22Rv1 (cell line): Measurements from ENCODE around the gene MREG.

Source experiments
- H3K27ac ChIP-seq: fragments of 450-650 bp; 2 replicates; pipeline ENCODE4 v1.5.1; 2017
- CTCF ChIP-seq: fragments of 450-650 bp; IDR thresholded peaks from 2 replicates; pipeline ENCODE4 v1.5.1; 2017; ENCODE audit warnings: mild to moderate bottlenecking
- ZFX ChIP-seq: fragments of 450-650 bp; IDR thresholded peaks from 2 replicates; pipeline ENCODE4 v1.6.1; 2017; ENCODE audit warnings: antibody characterized with exemption, borderline replicate concordance

MREG gene

GRCh38 chr2:216021768-216022565 lies 8.6 kb upstream of the MREG start:
- TF ChIP-seq ZFX (no peak), CTCF (no peak)
- no peak overlapping the region for H3K27ac ChIP-seq

- TF ChIP-seq CTCF (no peak), ZFX (no peak)
- no peak overlapping the region for H3K27ac ChIP-seq
Measured at GRCh38 chr2:216018709-216019108, 5.4 kb upstream of the MREG start.

- TF ChIP-seq CTCF = no peak
- TF ChIP-seq ZFX = no peak
- no peak overlapping the region for H3K27ac ChIP-seq
Measured at GRCh38 chr2:216017365-216017764, 4.0 kb upstream of the MREG start.

- H3K27ac ChIP-seq = no peak overlapping the region
- TF ChIP-seq CTCF = no peak
- TF ChIP-seq ZFX = no peak
Measured at GRCh38 chr2:216016581-216016980, 3.2 kb upstream of the MREG start.

GRCh38 chr2:216015722-216016464 lies 2.5 kb upstream of the MREG start:
- TF ChIP-seq ZFX = no peak
- TF ChIP-seq CTCF = no peak
- no peak overlapping the region for H3K27ac ChIP-seq

- H3K27ac ChIP-seq = no peak overlapping the region
- TF ChIP-seq ZFX (no peak), CTCF (no peak)
Measured at GRCh38 chr2:216014986-216015385, 1.6 kb upstream of the MREG start.

GRCh38 chr2:216014006-216014405 lies 655 bp upstream of the MREG start:
- H3K27ac ChIP-seq = no peak overlapping the region
- no peak for TF ChIP-seq CTCF
- no peak for TF ChIP-seq ZFX
